Spleen (tissue), 7 donors: ENCODE data around the gene ZBTB7C.
"Not testable (repeated sequence)": the region's sequence is repeated elsewhere in the genome, so short reads cannot be mapped to it uniquely, and the experiment has no call there.

Source experiments
- POLR2A ChIP-seq, 3 donors: fragments of 450-650 bp; IDR thresholded peaks; one replicate each; pipeline ENCODE4 v1.5.1; 2017; ENCODE audit warnings: antibody characterized with exemption in 3 of 3, mild to moderate bottlenecking in 1 of 3
- POLR2AphosphoS5 ChIP-seq, 3 donors: sonication (generic); formaldehyde crosslinking; IDR thresholded peaks; one replicate each; pipeline ENCODE4 v1.5.1; 2017; ENCODE audit warnings: antibody characterized with exemption in 3 of 3
- TF ChIP-seq, protein P1 (sequence below), 11 experiments: fragments of 200-600 bp in 7 of 11; fragments of 450-650 bp in 4 of 11; sonication (generic) in 4 of 11; IDR thresholded peaks in 8 of 11; conservative IDR thresholded peaks in 3 of 11; 1 replicate in 7 of 11; 2 replicates in 4 of 11; pipeline versions ENCODE4 v1.4.0 to v1.8.0; 2016 to 2021; ENCODE audit warnings: antibody characterized with exemption in 11 of 11, inconsistent platforms in 4 of 11, mild to moderate bottlenecking in 1 of 11
- donor health status: DM: no; HTN: no; CAD: no; lungs with moderate emphysema.
- donor health status: DM: no; HTN: no; CAD: no.
- donor health status: DM: no; HTN: no; CAD: no.

DNA sequence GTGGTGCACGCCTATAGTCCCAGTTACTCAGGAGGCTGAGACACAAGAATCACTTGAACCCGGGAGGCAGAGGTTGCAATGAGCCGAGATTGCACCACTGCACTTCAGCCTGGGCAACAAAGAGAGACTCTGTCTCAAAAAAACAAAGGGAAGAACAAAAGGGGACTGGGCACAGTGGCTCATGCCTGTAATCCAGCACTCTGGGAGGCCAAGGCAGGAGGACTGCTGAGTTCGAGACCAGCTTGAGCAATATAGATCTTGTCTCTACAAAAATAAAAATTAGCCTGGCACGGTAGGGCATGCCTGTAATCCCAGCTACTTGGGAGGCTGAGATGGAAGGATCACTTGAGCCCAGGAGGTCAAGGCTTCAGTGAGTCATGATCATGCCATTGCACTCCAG is 125.2 kb downstream of the ZBTB7C start:
- TF ChIP-seq, protein P1, sequence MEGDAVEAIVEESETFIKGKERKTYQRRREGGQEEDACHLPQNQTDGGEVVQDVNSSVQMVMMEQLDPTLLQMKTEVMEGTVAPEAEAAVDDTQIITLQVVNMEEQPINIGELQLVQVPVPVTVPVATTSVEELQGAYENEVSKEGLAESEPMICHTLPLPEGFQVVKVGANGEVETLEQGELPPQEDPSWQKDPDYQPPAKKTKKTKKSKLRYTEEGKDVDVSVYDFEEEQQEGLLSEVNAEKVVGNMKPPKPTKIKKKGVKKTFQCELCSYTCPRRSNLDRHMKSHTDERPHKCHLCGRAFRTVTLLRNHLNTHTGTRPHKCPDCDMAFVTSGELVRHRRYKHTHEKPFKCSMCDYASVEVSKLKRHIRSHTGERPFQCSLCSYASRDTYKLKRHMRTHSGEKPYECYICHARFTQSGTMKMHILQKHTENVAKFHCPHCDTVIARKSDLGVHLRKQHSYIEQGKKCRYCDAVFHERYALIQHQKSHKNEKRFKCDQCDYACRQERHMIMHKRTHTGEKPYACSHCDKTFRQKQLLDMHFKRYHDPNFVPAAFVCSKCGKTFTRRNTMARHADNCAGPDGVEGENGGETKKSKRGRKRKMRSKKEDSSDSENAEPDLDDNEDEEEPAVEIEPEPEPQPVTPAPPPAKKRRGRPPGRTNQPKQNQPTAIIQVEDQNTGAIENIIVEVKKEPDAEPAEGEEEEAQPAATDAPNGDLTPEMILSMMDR (IDR thresholded peaks at IDR 0.05 in 8 of 11, conservative IDR thresholded peaks at IDR 0.05 in 3 of 11) = not testable (repeated sequence)
- not testable (repeated sequence) for TF ChIP-seq POLR2AphosphoS5, POLR2A (IDR thresholded peaks at IDR 0.05)
